HG03342 (cell line): ENCODE measurements around the gene NME7.

Experiments used
- ATAC-seq: cut with Tn5 transposase; IDR thresholded peaks from one replicate; pipeline ENCODE4 v1.9.1; 2021; ENCODE audit warnings: mild to moderate bottlenecking, moderate library complexity; ENCODE audit not compliant: unreplicated experiment

The NME7 gene

GRCh38 chr1:169108863-169109560 lies 258.6 kb downstream of the NME7 start:
- no peak for ATAC-seq

- ATAC-seq, result no peak
These were observed 259.4 kb downstream of the NME7 start for GRCh38 chr1:169108223-169108622.

- ATAC-seq, result no peak
These were observed 259.9 kb downstream of the NME7 start for GRCh38 chr1:169107603-169108208.

- no peak for ATAC-seq
These were observed 260.5 kb downstream of the NME7 start for GRCh38 chr1:169106921-169107602.

GRCh38 chr1:169106095-169106920 lies 261.3 kb downstream of the NME7 start, which contains the start of gene ATP1B1:
ATP1B1 (plus strand) TSS chr1:169106690; CDS start chr1:169106830, 140 bp downstream.
- ATAC-seq, result peak; percentile 89

- ATAC-seq, result peak; percentile 28
These were observed 262.0 kb downstream of the NME7 start for GRCh38 chr1:169105434-169106094.

- ATAC-seq, result no peak
These were observed 262.5 kb downstream of the NME7 start for GRCh38 chr1:169105087-169105433.

GRCh38 chr1:169103480-169103893 lies 264.1 kb downstream of the NME7 start:
- no peak for ATAC-seq

- no peak for ATAC-seq
These were observed 264.6 kb downstream of the NME7 start for GRCh38 chr1:169103002-169103401.

GRCh38 chr1:169102567-169102966 lies 265.0 kb downstream of the NME7 start:
- no peak for ATAC-seq

- no peak for ATAC-seq
These were observed 266.9 kb downstream of the NME7 start for GRCh38 chr1:169100651-169101088.

- ATAC-seq, result no peak
These were observed 267.4 kb downstream of the NME7 start for GRCh38 chr1:169100208-169100607.

- ATAC-seq, result no peak
These were observed 268.0 kb downstream of the NME7 start for GRCh38 chr1:169099561-169099960.

GRCh38 chr1:169098380-169098779 lies 269.2 kb downstream of the NME7 start:
- no peak for ATAC-seq

- no peak for ATAC-seq
These were observed 272.6 kb downstream of the NME7 start for GRCh38 chr1:169094897-169095569.

- ATAC-seq, result no peak
These were observed 275.2 kb downstream of the NME7 start for GRCh38 chr1:169092399-169092798.

GRCh38 chr1:169091480-169091941 lies 276.1 kb downstream of the NME7 start:
- peak; percentile 86 for ATAC-seq

GRCh38 chr1:169090900-169091311 lies 276.7 kb downstream of the NME7 start:
- peak; percentile 47 for ATAC-seq

- ATAC-seq, result no peak
These were observed 277.2 kb downstream of the NME7 start for GRCh38 chr1:169090308-169090899.
